Neuronal stem cell (in vitro differentiated cells): Measurements from ENCODE around the gene TMEM234.

Source experiments
- DNase-seq: peaks from one replicate; pipeline ENCODE4 v3.0.0-alpha.2; 2013; ENCODE audit warnings: low spot score
- H2AFZ ChIP-seq: one replicate; pipeline ENCODE4 v1.6.1; 2013; ENCODE audit warnings: mild to moderate bottlenecking, low read length, inconsistent platforms
- H2AK5ac ChIP-seq: 2 replicates; pipeline ENCODE4 v1.6.1; 2013; ENCODE audit warnings: low read depth, mild to moderate bottlenecking, inconsistent platforms, low read length, moderate library complexity, mixed read lengths
- H2BK120ac ChIP-seq: 2 replicates; pipeline ENCODE4 v1.6.1; 2013; ENCODE audit warnings: low read depth, mild to moderate bottlenecking, inconsistent platforms, low read length, moderate library complexity, mixed read lengths
- H2BK12ac ChIP-seq: one replicate; pipeline ENCODE4 v1.6.1; 2013; ENCODE audit warnings: low read length, inconsistent platforms
- H2BK15ac ChIP-seq: 2 replicates; pipeline ENCODE4 v1.6.1; 2013; ENCODE audit warnings: mild to moderate bottlenecking, low read length, inconsistent platforms, mixed read lengths
- H2BK5ac ChIP-seq: one replicate; pipeline ENCODE4 v1.6.1; 2013; ENCODE audit warnings: inconsistent platforms, mild to moderate bottlenecking, low read length, moderate library complexity
- H3K14ac ChIP-seq: one replicate; pipeline ENCODE4 v1.6.1; 2013; ENCODE audit warnings: low read length, inconsistent platforms
- H3K18ac ChIP-seq: 2 replicates; pipeline ENCODE4 v1.6.1; 2013; ENCODE audit warnings: low read length, inconsistent platforms
- H3K23ac ChIP-seq: 2 replicates; pipeline ENCODE4 v1.6.1; 2013; ENCODE audit warnings: low read depth, mild to moderate bottlenecking, mixed read lengths, low read length, inconsistent platforms; ENCODE audit not compliant: poor library complexity
- H3K27ac ChIP-seq: replicated peaks from 3 replicates; pipeline ENCODE4 v1.5.1; 2013; ENCODE audit warnings: low read length, inconsistent platforms
- H3K27me3 ChIP-seq, 3 experiments: 2 replicates each; pipeline ENCODE4 v1.6.1; 2013; ENCODE audit warnings: low read length in 3 of 3, mild to moderate bottlenecking in 2 of 3, inconsistent platforms in 1 of 3, low read depth in 1 of 3, mixed read lengths in 1 of 3, moderate library complexity in 1 of 3; ENCODE audit not compliant: control insufficient read depth in 3 of 3, insufficient read depth in 3 of 3
- H3K36me3 ChIP-seq, 2 donors: replicated peaks in 1 of 2; 2 replicates each; pipeline ENCODE4 v1.6.1; 2013; ENCODE audit warnings: low read length in 2 of 2; ENCODE audit not compliant: control insufficient read depth in 2 of 2, insufficient read depth in 2 of 2
- H3K4ac ChIP-seq: 2 replicates; pipeline ENCODE4 v1.6.1; 2013; ENCODE audit warnings: inconsistent platforms, mild to moderate bottlenecking, low read length, moderate library complexity
- H3K4me1 ChIP-seq, 2 donors: 1 replicate in 1 of 2; 2 replicates in 1 of 2; pipeline ENCODE4 v1.6.1; 2013; ENCODE audit warnings: low read length in 2 of 2, low read depth in 1 of 2; ENCODE audit not compliant: control insufficient read depth in 2 of 2, insufficient read depth in 1 of 2
- H3K4me2 ChIP-seq: one replicate; pipeline ENCODE4 v1.6.1; 2013; ENCODE audit warnings: mild to moderate bottlenecking, low read length, inconsistent platforms; ENCODE audit not compliant: insufficient read depth, poor library complexity, severe bottlenecking
- H3K4me3 ChIP-seq, 2 donors: 2 replicates each; pipeline ENCODE4 v1.5.1; 2013; ENCODE audit warnings: low read length in 2 of 2, mild to moderate bottlenecking in 2 of 2, inconsistent platforms in 1 of 2, moderate library complexity in 1 of 2
- H3K79me1 ChIP-seq: one replicate; pipeline ENCODE4 v1.6.1; 2013; ENCODE audit warnings: low read depth, mild to moderate bottlenecking, inconsistent platforms, low read length, moderate library complexity
- H3K9ac ChIP-seq: one replicate; pipeline ENCODE4 v1.6.1; 2013; ENCODE audit warnings: mild to moderate bottlenecking, low read depth, low read length, inconsistent platforms; ENCODE audit not compliant: poor library complexity
- H3K9me3 ChIP-seq, 2 donors: replicated peaks in 1 of 2; 2 replicates each; pipeline versions ENCODE3 to v1.6.1; 2013; ENCODE audit warnings: low read length in 2 of 2, mild to moderate bottlenecking in 2 of 2, inconsistent platforms in 1 of 2, low read depth in 1 of 2, mixed read lengths in 1 of 2, moderate library complexity in 1 of 2; ENCODE audit not compliant: control insufficient read depth in 2 of 2, insufficient read depth in 1 of 2
- H4K8ac ChIP-seq: one replicate; pipeline ENCODE4 v1.6.1; 2013; ENCODE audit warnings: low read depth, mild to moderate bottlenecking, inconsistent platforms, low read length, moderate library complexity
- H4K91ac ChIP-seq: one replicate; pipeline ENCODE4 v1.6.1; 2013; ENCODE audit warnings: low read length, low read depth, mild to moderate bottlenecking, inconsistent platforms; ENCODE audit not compliant: poor library complexity
- WGBS, 2 donors: extraction: QIAGEN DNeasy Blood & Tissue Kit; methylation state at CpG; one replicate each; pipeline ENCODE4 v1.1.7; 2013; ENCODE audit warnings: missing lambda C conversion rate in 2 of 2, mixed read lengths in 1 of 2; ENCODE audit not compliant: insufficient read length in 2 of 2, insufficient replicate concordance in 1 of 2; ENCODE audit errors: extremely low coverage in 2 of 2; 5-methylcytosine and 5-hydroxymethylcytosine counted together

The TMEM234 gene

DNA sequence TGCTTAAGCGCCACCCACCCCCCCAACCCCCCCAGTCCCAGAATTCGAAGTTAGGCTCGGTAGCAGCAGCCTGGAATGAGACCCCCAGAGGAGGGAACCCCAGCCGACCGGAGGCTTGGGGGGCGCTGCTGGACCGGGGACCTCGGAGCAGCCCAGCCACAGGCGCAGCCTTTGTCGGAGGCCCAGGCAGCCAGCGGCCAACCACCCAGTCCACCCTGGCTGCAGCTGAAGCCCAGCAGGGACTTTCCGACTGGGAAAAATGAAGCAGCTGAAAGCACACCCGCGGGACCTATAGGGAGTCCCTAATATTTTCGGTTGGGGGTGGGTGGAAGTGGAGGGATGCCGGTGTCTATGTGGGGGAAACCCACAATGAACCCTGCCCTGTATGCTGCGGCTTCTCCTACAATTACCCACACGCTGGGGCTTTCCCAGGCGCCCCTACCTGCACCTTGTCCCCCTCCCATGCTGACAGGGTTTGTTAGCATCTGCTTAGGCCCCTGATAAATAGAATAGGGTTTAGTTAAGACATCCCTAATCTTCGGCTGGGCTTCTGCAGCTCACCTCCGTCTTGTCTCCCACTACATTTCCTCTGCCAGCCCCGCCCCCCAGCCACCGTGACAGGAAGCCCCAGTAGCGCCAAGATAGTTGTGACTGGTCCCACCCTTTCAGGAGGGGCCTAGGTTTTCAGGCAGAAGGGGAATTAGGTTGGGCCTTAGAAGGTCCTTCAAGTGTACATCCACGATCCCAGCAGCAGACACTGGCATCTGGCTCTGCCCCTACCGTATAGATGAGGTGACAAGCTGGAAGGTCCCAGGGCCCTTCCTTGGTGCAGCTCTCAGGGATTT, 20.9 kb downstream of the TMEM234 start:
- no peak overlapping the region for H4K8ac ChIP-seq
- WGBS, 2 donors, result no CpG with 5 or more reads among the region's 26 CpGs
- no peak for DNase-seq
- no peak overlapping the region for H2BK120ac ChIP-seq
- H2AFZ ChIP-seq, result peak overlapping the region; percentile 82
- no peak overlapping the region for H3K14ac ChIP-seq
- H3K4ac ChIP-seq, result no peak overlapping the region
- H3K27ac ChIP-seq, result peak overlapping the region; percentile 47
- H2BK5ac ChIP-seq, result no peak overlapping the region
- peaks cover 6% of the 10 kb centered on the region for H3K79me1 ChIP-seq
- H3K23ac ChIP-seq, result no peak overlapping the region
- H2AK5ac ChIP-seq, result no peak overlapping the region
- no peak overlapping the region for H2BK15ac ChIP-seq
- H3K9me3 ChIP-seq, result no peaks in the 10 kb centered on the region
- H3K18ac ChIP-seq, result peak overlapping the region; percentile 44
- H3K4me1 ChIP-seq, result peaks cover 25 to 27% of the 10 kb centered on the region in 2 donors
- H3K9ac ChIP-seq, result no peak overlapping the region
- peak overlapping the region; percentile 56 to 77 for H3K4me3 ChIP-seq
- H3K27me3 ChIP-seq, result peaks cover 0 to 2% (median 0%) of the 10 kb centered on the region in 3 experiments
- H4K91ac ChIP-seq, result no peak overlapping the region
- peaks cover 15 to 29% of the 10 kb centered on the region in 2 donors for H3K36me3 ChIP-seq
- H3K4me2 ChIP-seq, result peak overlapping the region; percentile 78
- H2BK12ac ChIP-seq, result no peak overlapping the region

DNA sequence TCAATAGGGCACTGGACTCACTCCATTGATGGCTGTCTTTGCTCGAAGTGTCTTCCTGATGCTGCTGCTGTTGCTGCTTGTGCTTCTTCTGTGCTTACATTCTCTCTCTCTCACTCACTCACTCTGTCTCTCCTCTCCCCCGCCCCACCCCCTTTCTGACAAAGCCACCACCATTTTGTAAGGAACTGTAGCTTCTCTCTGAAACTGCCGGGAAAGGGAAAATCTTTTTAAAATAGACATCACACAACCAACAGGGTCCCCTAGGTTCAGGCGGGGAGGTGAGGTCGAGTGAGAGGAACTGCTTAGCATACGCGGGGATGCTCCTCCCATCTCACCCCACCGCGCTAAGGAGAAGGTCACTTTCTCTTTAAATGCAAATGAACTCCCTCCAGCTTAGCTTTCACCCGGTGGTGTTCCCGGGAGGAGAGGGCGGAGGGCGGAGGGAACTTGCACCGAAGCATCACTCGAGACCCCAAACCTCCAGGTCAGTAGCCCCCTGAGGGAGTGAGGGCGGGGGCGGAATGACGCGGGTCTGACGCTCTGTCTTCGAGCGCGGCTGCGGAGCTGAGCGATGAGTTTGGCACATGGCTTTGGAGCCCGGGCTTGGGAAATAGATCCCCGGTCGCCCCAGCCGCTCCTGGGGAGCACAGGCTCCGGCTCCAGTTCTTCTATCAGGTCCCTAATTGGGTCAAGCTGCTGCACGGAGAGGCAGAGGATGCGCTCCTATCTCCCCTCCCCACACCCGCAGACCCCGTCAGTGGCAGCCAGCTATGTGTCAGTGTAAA, 21.7 kb downstream of the TMEM234 start, which contains the start of gene CCDC28B:
TSS of gene CCDC28B (plus strand) at position 370 of the 785 bp plus-strand sequence. CDS start 1,341 bp downstream, outside the sequence.
- no CpG with 5 or more reads among the region's 34 CpGs for WGBS, 2 donors
- Histone ChIP-seq H3K79me1 (no peaks in the 10 kb centered on the region), H2BK120ac (no peak within 1 kb of the TSS), H2BK15ac (peak within 1 kb of the TSS; percentile 69), H3K4me1 (peaks cover 23 to 24% of the 10 kb centered on the region in 2 donors), H3K36me3 (peaks cover 22 to 34% of the 10 kb centered on the region in 2 donors), H3K4me3 (peak within 1 kb of the TSS; percentile 56 to 77), H3K9me3 (no peaks in the 10 kb centered on the region), H3K27ac (peak within 1 kb of the TSS; percentile 80), H4K8ac (peak within 1 kb of the TSS; percentile 29), H2AK5ac (peak within 1 kb of the TSS; percentile 80), H3K23ac (peak within 1 kb of the TSS; percentile 35), H3K4ac (no peak within 1 kb of the TSS), H4K91ac (no peak within 1 kb of the TSS), H2BK5ac (no peak within 1 kb of the TSS), H3K9ac (peak within 1 kb of the TSS; percentile 71), H3K18ac (peak within 1 kb of the TSS; percentile 83), H3K4me2 (peak within 1 kb of the TSS; percentile 78), H3K14ac (no peak within 1 kb of the TSS), H3K27me3 (peaks cover 0 to 2% (median 0%) of the 10 kb centered on the region in 3 experiments), H2BK12ac (peak within 1 kb of the TSS; percentile 35), H2AFZ (peak within 1 kb of the TSS; percentile 82)
- DNase-seq, result peak; percentile 79

DNA sequence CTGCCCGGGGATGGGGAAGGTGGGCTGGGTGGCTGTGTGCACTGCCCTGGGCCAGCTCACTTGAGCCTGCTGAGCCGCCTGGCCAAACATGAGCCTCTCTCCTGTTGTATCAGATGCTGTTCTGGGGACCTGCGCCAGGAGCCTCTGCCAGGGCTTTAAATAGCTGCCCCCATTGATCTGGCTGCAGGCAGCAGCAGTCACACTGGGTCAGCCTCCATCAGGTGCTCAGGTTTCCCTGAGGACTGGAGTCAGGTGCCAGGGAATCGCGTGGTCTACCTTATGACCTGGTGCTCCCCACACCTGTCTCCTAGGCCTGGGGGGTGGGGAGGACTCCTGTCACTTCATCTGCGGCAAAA, 22.5 kb downstream of the TMEM234 start:
- H3K23ac ChIP-seq, result peak overlapping the region; percentile 25
- H3K79me1 ChIP-seq, result no peaks in the 10 kb centered on the region
- no peak overlapping the region for H2BK120ac ChIP-seq
- H3K4me3 ChIP-seq, result peak overlapping the region in 1 of 2 donors; percentile 56
- H3K4me1 ChIP-seq, result peaks cover 20 to 23% of the 10 kb centered on the region in 2 donors
- H4K91ac ChIP-seq, result no peak overlapping the region
- peaks cover 0 to 2% (median 0%) of the 10 kb centered on the region in 3 experiments for H3K27me3 ChIP-seq
- H3K14ac ChIP-seq, result no peak overlapping the region
- H3K9me3 ChIP-seq, result no peaks in the 10 kb centered on the region
- H2AFZ ChIP-seq, result peak overlapping the region; percentile 82
- DNase-seq, result no peak
- H4K8ac ChIP-seq, result peak overlapping the region; percentile 29
- H3K9ac ChIP-seq, result peak overlapping the region; percentile 71
- H3K36me3 ChIP-seq, result peaks cover 29 to 41% of the 10 kb centered on the region in 2 donors
- H3K4ac ChIP-seq, result no peak overlapping the region
- H2BK15ac ChIP-seq, result peak overlapping the region; percentile 69
- peak overlapping the region; percentile 80 for H3K27ac ChIP-seq
- peak overlapping the region; percentile 58 for H3K18ac ChIP-seq
- peak overlapping the region; percentile 78 for H3K4me2 ChIP-seq
- H2AK5ac ChIP-seq, result peak overlapping the region; percentile 80
- WGBS, 2 donors, result no CpG with 5 or more reads among the region's 6 CpGs
- no peak overlapping the region for H2BK5ac ChIP-seq
- peak overlapping the region; percentile 35 for H2BK12ac ChIP-seq
